SW 1271 (cell line): Measurements from ENCODE around the gene TMEM18.
"Not testable (repeated sequence)": the region's sequence is repeated elsewhere in the genome, so short reads cannot be mapped to it uniquely, and the experiment has no call there.

ENCODE experiments used
- DNase-seq, 2 experiments: peaks; one replicate each; lab custom pipeline; 2025; lab: John Stamatoyannopoulos, UW

The TMEM18 gene

GRCh38 chr2:677056-677958 is at the start of gene TMEM18:
TMEM18 (minus strand) TSS chr2:677406; CDS start chr2:677345, 61 bp downstream.
- peak; percentile 94 to 99 for DNase-seq

- no peak for DNase-seq
Measured at GRCh38 chr2:726169-726568, 49.0 kb upstream of the TMEM18 start.

- no peak for DNase-seq
Measured at GRCh38 chr2:725468-725867, 48.3 kb upstream of the TMEM18 start.

- no peak for DNase-seq
Measured at GRCh38 chr2:723761-724160, 46.6 kb upstream of the TMEM18 start.

GRCh38 chr2:720842-721241 is 43.6 kb upstream of the TMEM18 start:
- no peak for DNase-seq

GRCh38 chr2:719734-720133 is 42.5 kb upstream of the TMEM18 start:
- DNase-seq: no peak

- no peak for DNase-seq
Measured at GRCh38 chr2:719191-719590, 42.0 kb upstream of the TMEM18 start.

- DNase-seq: no peak
Measured at GRCh38 chr2:717661-718060, 40.5 kb upstream of the TMEM18 start.

- peak in 1 of 2 experiments; percentile 18 for DNase-seq
Measured at GRCh38 chr2:715854-716560, 38.8 kb upstream of the TMEM18 start.

- no peak for DNase-seq
Measured at GRCh38 chr2:715038-715437, 37.8 kb upstream of the TMEM18 start.

GRCh38 chr2:714005-714741 is 37.0 kb upstream of the TMEM18 start:
- DNase-seq: peak; percentile 10 to 55

GRCh38 chr2:710867-711665 is 33.9 kb upstream of the TMEM18 start:
- DNase-seq: no peak

GRCh38 chr2:709138-709765 is 32.0 kb upstream of the TMEM18 start:
- no peak for DNase-seq

- DNase-seq: no peak
Measured at GRCh38 chr2:708667-709066, 31.5 kb upstream of the TMEM18 start.

- DNase-seq: no peak
Measured at GRCh38 chr2:705971-706511, 28.8 kb upstream of the TMEM18 start.

GRCh38 chr2:702765-703164 is 25.6 kb upstream of the TMEM18 start:
- DNase-seq: not testable (repeated sequence)

- DNase-seq: no peak
Measured at GRCh38 chr2:696999-697627, 19.9 kb upstream of the TMEM18 start.

GRCh38 chr2:696463-696862 is 19.3 kb upstream of the TMEM18 start:
- DNase-seq: no peak

- no peak for DNase-seq
Measured at GRCh38 chr2:694906-695510, 17.8 kb upstream of the TMEM18 start.

GRCh38 chr2:694174-694573 is 17.0 kb upstream of the TMEM18 start:
- no peak for DNase-seq
